Measurements from ENCODE around the gene LMOD2. TPM values are rescaled to one million over a fixed set of nuclear protein-coding genes. Genes with fewer than 3 reads are reported as not detected.

Gene LMOD2
- total RNA-seq, 1 donor from 2014 or later, result not detected

DNA sequence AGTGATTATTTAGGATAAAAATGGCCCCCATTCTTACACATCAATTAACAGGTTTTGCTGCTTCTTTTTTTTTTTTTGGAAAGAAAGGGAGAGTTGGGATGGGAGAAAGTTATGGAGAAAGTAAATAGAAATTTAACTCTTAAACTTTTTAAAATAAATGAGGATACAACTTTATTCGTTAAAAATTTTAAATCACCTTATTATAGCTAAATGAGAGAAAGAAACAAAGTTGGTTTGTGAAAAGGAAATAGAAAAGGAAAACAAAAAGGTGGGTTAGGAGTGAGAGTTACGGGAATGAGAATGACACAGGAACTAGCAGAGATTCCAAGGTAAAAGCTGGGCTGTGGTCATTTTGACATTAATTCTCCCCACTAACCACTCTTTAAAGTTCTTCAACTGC, 34.9 kb downstream of the LMOD2 start:
- Mint-ChIP-seq H3K27me3 (ENCODE audit: unreplicated experiment) (peaks cover 3% of the 10 kb centered on the region), H3K4me3 (ENCODE audit: unreplicated experiment) (no peak overlapping the region), H3K36me3 (ENCODE audit: unreplicated experiment) (no peaks in the 10 kb centered on the region), H3K9me3 (ENCODE audit: unreplicated experiment) (peaks cover 1% of the 10 kb centered on the region), H3K27ac (ENCODE audit: unreplicated experiment) (no peak overlapping the region), H3K4me1 (ENCODE audit: low read depth, unreplicated experiment) (no peaks in the 10 kb centered on the region)
- DNase-seq, result no peak
- no peak for TF ChIP-seq CTCF (IDR thresholded peaks at IDR 0.05; ENCODE audit: partially characterized antibody, unreplicated experiment)

DNA sequence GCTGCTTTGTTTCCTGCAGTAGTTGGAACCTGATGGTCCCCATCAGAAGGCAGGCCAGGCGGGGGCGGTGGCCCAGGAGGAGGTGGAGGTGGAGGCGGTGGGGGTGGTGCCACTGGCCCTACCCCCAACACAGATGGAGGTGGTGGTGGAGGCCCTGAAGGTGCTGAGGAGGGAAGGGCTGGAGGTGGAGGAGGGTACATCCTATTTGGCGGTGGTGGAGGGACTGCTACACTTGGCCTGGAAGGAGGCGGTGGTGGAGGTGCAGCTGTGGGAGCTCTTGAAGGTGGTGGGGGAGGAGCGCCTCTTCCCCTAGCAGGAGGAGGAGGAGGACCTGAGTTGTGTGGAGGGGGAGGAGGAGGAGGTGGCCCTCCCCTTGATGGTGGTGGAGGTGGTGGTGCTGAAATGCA, 36.8 kb downstream of the LMOD2 start:
- DNase-seq, result no peak
- H3K27ac Mint-ChIP-seq (ENCODE audit: unreplicated experiment), result no peak overlapping the region
- TF ChIP-seq CTCF (IDR thresholded peaks at IDR 0.05; ENCODE audit: partially characterized antibody, unreplicated experiment), result no peak
- peaks cover under 1% of the 10 kb centered on the region for H3K27me3 Mint-ChIP-seq (ENCODE audit: unreplicated experiment)
- H3K4me3 Mint-ChIP-seq (ENCODE audit: unreplicated experiment), result no peak overlapping the region
- peaks cover 1% of the 10 kb centered on the region for H3K9me3 Mint-ChIP-seq (ENCODE audit: unreplicated experiment)
- H3K4me1 Mint-ChIP-seq (ENCODE audit: low read depth, unreplicated experiment), result no peaks in the 10 kb centered on the region
- no peaks in the 10 kb centered on the region for H3K36me3 Mint-ChIP-seq (ENCODE audit: unreplicated experiment)

DNA sequence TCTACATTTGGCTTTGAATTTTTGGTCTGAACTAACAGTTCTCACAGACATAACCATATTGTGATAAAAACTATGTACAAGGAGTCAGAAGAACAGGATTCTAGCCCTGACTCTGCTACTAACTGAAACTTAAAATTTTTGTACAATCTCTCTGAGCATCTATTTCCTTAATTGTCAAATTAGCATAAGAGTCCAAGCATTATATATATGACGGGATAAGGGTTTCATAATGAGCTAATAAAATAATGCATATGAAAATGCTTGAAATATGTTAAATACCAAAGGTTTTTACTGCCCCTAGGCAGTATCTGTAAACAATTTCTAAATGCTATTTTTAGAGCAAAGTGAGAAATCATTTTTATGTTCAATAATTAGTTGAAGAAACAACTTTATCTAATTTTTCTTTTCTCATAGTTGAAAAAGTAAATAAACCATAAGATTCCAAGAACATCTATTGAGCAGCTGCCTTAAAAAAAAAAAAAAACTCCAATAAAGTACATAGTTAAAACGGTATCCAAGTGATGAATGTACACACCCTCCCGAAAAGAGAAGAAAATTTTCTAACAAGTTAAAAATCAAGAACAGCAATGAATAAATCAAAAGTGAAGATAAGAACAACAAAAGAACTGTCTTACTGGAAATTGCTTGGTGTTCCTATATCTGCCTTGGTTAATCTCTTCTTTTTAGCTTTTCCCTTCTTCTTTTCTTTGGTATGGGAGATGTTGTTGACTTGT, 40.4 kb downstream of the LMOD2 start:
- Mint-ChIP-seq H3K9me3 (ENCODE audit: unreplicated experiment) (peaks cover 1% of the 10 kb centered on the region), H3K36me3 (ENCODE audit: unreplicated experiment) (no peaks in the 10 kb centered on the region), H3K4me1 (ENCODE audit: low read depth, unreplicated experiment) (no peaks in the 10 kb centered on the region), H3K27me3 (ENCODE audit: unreplicated experiment) (no peaks in the 10 kb centered on the region), H3K4me3 (ENCODE audit: unreplicated experiment) (no peak overlapping the region), H3K27ac (ENCODE audit: unreplicated experiment) (no peak overlapping the region)
- no peak for TF ChIP-seq CTCF (IDR thresholded peaks at IDR 0.05; ENCODE audit: partially characterized antibody, unreplicated experiment)
- DNase-seq, result no peak

- TF ChIP-seq CTCF (IDR thresholded peaks at IDR 0.05; ENCODE audit: partially characterized antibody, unreplicated experiment), result no peak
- H3K4me3 Mint-ChIP-seq (ENCODE audit: unreplicated experiment), result no peak overlapping the region
- no peak overlapping the region for H3K27ac Mint-ChIP-seq (ENCODE audit: unreplicated experiment)
- no peak for DNase-seq
- H3K4me1 Mint-ChIP-seq (ENCODE audit: low read depth, unreplicated experiment), result peaks cover under 1% of the 10 kb centered on the region
- H3K9me3 Mint-ChIP-seq (ENCODE audit: unreplicated experiment), result no peaks in the 10 kb centered on the region
- no peaks in the 10 kb centered on the region for H3K36me3 Mint-ChIP-seq (ENCODE audit: unreplicated experiment)
- H3K27me3 Mint-ChIP-seq (ENCODE audit: unreplicated experiment), result no peaks in the 10 kb centered on the region
These were observed 49.7 kb downstream of the LMOD2 start for GRCh38 chr7:123705211-123705901.

- no peak overlapping the region for H3K27ac Mint-ChIP-seq (ENCODE audit: unreplicated experiment)
- no peak for TF ChIP-seq CTCF (IDR thresholded peaks at IDR 0.05; ENCODE audit: partially characterized antibody, unreplicated experiment)
- DNase-seq, result no peak
- peaks cover 8% of the 10 kb centered on the region for H3K4me1 Mint-ChIP-seq (ENCODE audit: low read depth, unreplicated experiment)
- H3K4me3 Mint-ChIP-seq (ENCODE audit: unreplicated experiment), result no peak overlapping the region
- no peaks in the 10 kb centered on the region for H3K27me3 Mint-ChIP-seq (ENCODE audit: unreplicated experiment)
- no peaks in the 10 kb centered on the region for H3K36me3 Mint-ChIP-seq (ENCODE audit: unreplicated experiment)
- no peaks in the 10 kb centered on the region for H3K9me3 Mint-ChIP-seq (ENCODE audit: unreplicated experiment)
These were observed 53.9 kb downstream of the LMOD2 start for GRCh38 chr7:123709525-123709924.

Measured in glutamatergic neuron (in vitro differentiated cells).